Endothelial cell of umbilical vein (primary cell): ENCODE results near the gene SLC25A43. TPM values are rescaled to one million over a fixed set of nuclear protein-coding genes. Genes with fewer than 3 reads are reported as not detected.
"Not testable (repeated sequence)": the region's sequence is repeated elsewhere in the genome, so short reads cannot be mapped to it uniquely, and the experiment has no call there.

Source experiments
- BruUV-seq: library from RNA; stranded (reverse); fragments of 400-500 nt; replicated peaks from 2 replicates; lab custom pipeline; 2021; lab: Mats Ljungman, UMichigan
- CTCF ChIA-PET: fragments of 300-600, 350-600 bp; sonication (Branson Sonifier 250); formaldehyde crosslinking; loops from one replicate; lab custom pipeline; 2021; ENCODE audit warnings: antibody characterized with exemption, inconsistent platforms; lab: Charles Lee
- POLR2A ChIA-PET: fragments of 300-600, 350-600 bp; sonication (Branson Sonifier 250); formaldehyde crosslinking; loops from one replicate; lab custom pipeline; 2021; ENCODE audit warnings: antibody characterized with exemption, inconsistent platforms; lab: Charles Lee
- DNase-seq: peaks from one replicate; pipeline ENCODE4 v3.0.0-alpha.2; 2011; ENCODE audit warnings: low read depth, low spot score
- FAIRE-seq: peaks from 2 replicates; lab custom pipeline; 2011; peaks lifted over from hg19 to GRCh38; lab: Jason Lieb, UNC
- H2AFZ ChIP-seq: 2 replicates; pipeline ENCODE4 v1.6.0; 2012; ENCODE audit warnings: low read depth, low read length, control low read depth, inconsistent platforms
- H3K27ac ChIP-seq: 2 replicates; pipeline ENCODE4 v1.5.1; 2011; ENCODE audit warnings: low read depth, mild to moderate bottlenecking, control low read depth, low read length, moderate library complexity; ENCODE audit not compliant: insufficient read depth
- H3K27me3 ChIP-seq, 2 experiments: 2 replicates each; pipeline versions ENCODE4 v1.6.0 to v1.6.1; 2011; ENCODE audit warnings: low read length in 2 of 2, mixed read lengths in 1 of 2; ENCODE audit not compliant: control insufficient read depth in 2 of 2, insufficient read depth in 2 of 2
- H3K36me3 ChIP-seq, 2 experiments: 2 replicates in 1 of 2; 3 replicates in 1 of 2; pipeline ENCODE4 v1.5.1; 2011; ENCODE audit warnings: low read length in 2 of 2, mild to moderate bottlenecking in 1 of 2, moderate library complexity in 1 of 2; ENCODE audit not compliant: control insufficient read depth in 2 of 2, insufficient read depth in 2 of 2; ENCODE audit errors: extremely low read depth in 1 of 2
- H3K4me1 ChIP-seq: 3 replicates; pipeline ENCODE4 v1.5.1; 2011; ENCODE audit warnings: mild to moderate bottlenecking, low read length; ENCODE audit not compliant: control insufficient read depth, insufficient read depth; ENCODE audit errors: extremely low read depth
- H3K4me2 ChIP-seq: 2 replicates; pipeline ENCODE4 v1.6.1; 2011; ENCODE audit warnings: low read length, control low read depth, mixed read lengths; ENCODE audit not compliant: insufficient read depth
- H3K4me3 ChIP-seq, 3 experiments: fragments of 200-600 bp in 1 of 3; sonication (generic), shearing (Covaris generic) in 1 of 3; replicated peaks in 1 of 3; 2 replicates each; pipeline ENCODE4 v1.5.1; 2011 to 2016; ENCODE audit warnings: control low read depth in 3 of 3, low read length in 3 of 3, mild to moderate bottlenecking in 2 of 3, inconsistent platforms in 1 of 3, low read depth in 1 of 3, moderate library complexity in 1 of 3; ENCODE audit not compliant: insufficient read depth in 1 of 3
- H3K79me2 ChIP-seq: 2 replicates; pipeline ENCODE4 v1.6.0; 2012; ENCODE audit warnings: low read length, inconsistent platforms; ENCODE audit not compliant: control insufficient read depth, insufficient read depth
- H3K9ac ChIP-seq: replicated peaks from 2 replicates; pipeline ENCODE3; 2011; ENCODE audit warnings: low read length, control low read depth; ENCODE audit not compliant: insufficient read depth; ENCODE audit errors: extremely low read depth
- H3K9me1 ChIP-seq: replicated peaks from 3 replicates; pipeline ENCODE4 v1.6.0; 2011; ENCODE audit warnings: mild to moderate bottlenecking, low read length; ENCODE audit not compliant: control insufficient read depth, insufficient read depth; ENCODE audit errors: extremely low read depth
- H3K9me3 ChIP-seq: replicated peaks from 2 replicates; pipeline ENCODE4 v1.5.1; 2012; ENCODE audit warnings: low read length, inconsistent platforms; ENCODE audit not compliant: control insufficient read depth, insufficient read depth
- H4K20me1 ChIP-seq: replicated peaks from 2 replicates; pipeline ENCODE3; 2011; ENCODE audit warnings: mild to moderate bottlenecking, low read length; ENCODE audit not compliant: control insufficient read depth, insufficient read depth; ENCODE audit errors: extremely low read depth
- CTCF ChIP-seq, 2 donors: IDR thresholded peaks; 1 replicate in 1 of 2; 2 replicates in 1 of 2; pipeline ENCODE4 v1.5.1; 2011; ENCODE audit warnings: low read length in 2 of 2, mild to moderate bottlenecking in 2 of 2, moderate library complexity in 2 of 2, control low read depth in 1 of 2, inconsistent platforms in 1 of 2, low read depth in 1 of 2; ENCODE audit not compliant: insufficient read depth in 1 of 2; ENCODE audit errors: extremely low read depth in 1 of 2
- EZH2 ChIP-seq: IDR thresholded peaks from 2 replicates; pipeline ENCODE4 v1.6.1; 2012; ENCODE audit warnings: borderline replicate concordance, low read depth, mild to moderate bottlenecking, moderate library complexity, low read length, inconsistent platforms; ENCODE audit not compliant: severe bottlenecking
- FOS ChIP-seq: IDR thresholded peaks from 2 replicates; pipeline ENCODE4 v1.6.1; 2011; ENCODE audit warnings: mild to moderate bottlenecking, low read length, moderate library complexity, borderline replicate concordance; ENCODE audit not compliant: insufficient read depth
- GATA2 ChIP-seq: IDR thresholded peaks from 2 replicates; pipeline ENCODE4 v1.7.0; 2011; ENCODE audit warnings: low read depth, mild to moderate bottlenecking, moderate library complexity, mixed read lengths, low read length; ENCODE audit not compliant: insufficient read length, insufficient read depth
- JUN ChIP-seq: IDR thresholded peaks from 2 replicates; pipeline ENCODE4 v1.6.1; 2011; ENCODE audit warnings: borderline replicate concordance, low read depth; ENCODE audit not compliant: insufficient read length, insufficient read depth
- MYC ChIP-seq: IDR thresholded peaks from one replicate; pipeline ENCODE4 v1.6.1; 2011; ENCODE audit warnings: mild to moderate bottlenecking, low read depth, low read length
- POLR2A ChIP-seq: IDR thresholded peaks from 2 replicates; pipeline ENCODE4 v1.6.1; 2012; ENCODE audit warnings: low read depth, mild to moderate bottlenecking, control low read depth, low read length
- POLR2AphosphoS5 ChIP-seq: IDR thresholded peaks from 2 replicates; pipeline ENCODE4 v1.6.1; 2012; ENCODE audit warnings: low read depth, mild to moderate bottlenecking, control low read depth, low read length, moderate library complexity; ENCODE audit not compliant: insufficient read depth
- dilution Hi-C: fragments of 300-500 bp; cut with MboI; formaldehyde crosslinking; loops from one replicate; pipeline ENCODE4 v1.15.0; 2019; ENCODE audit warnings: low sequenced_read_pairs; ENCODE audit not compliant: extremely low pct_ligation_motif_present
- intact Hi-C: fragments of 100-400 bp; cut with micrococcal nuclease; formaldehyde crosslinking; loops from one replicate; pipeline ENCODE4 v1.10.0; 2022
- polyA plus RNA-seq, 4 experiments: library from polyadenylated mRNA; depleted of rRNA in 3 of 4; stranded (reverse) in 3 of 4; unstranded in 1 of 4; fragments of >200 nt; gene quantifications; 2 replicates each; pipeline versions ENCODE4 v1.2.1 to v1.2.3, GENCODE V29; 2011 to 2012; ENCODE audit warnings: missing spikeins in 1 of 4
- total RNA-seq: library from RNA; stranded (reverse); gene quantifications from 2 replicates; pipeline ENCODE4 v1.2.3, GENCODE V29; 2021
- TF ChIP-seq, protein P1 (sequence below): IDR thresholded peaks from 2 replicates; pipeline ENCODE4 v1.6.1; 2011; ENCODE audit not compliant: insufficient read depth, insufficient read length

SLC25A43 gene
- total and polyA plus RNA-seq, 2 donors (not counting 3 experiments of a cell fraction or from before 2014, with no cell fraction given), result 7.2 to 11.5 TPM

DNA sequence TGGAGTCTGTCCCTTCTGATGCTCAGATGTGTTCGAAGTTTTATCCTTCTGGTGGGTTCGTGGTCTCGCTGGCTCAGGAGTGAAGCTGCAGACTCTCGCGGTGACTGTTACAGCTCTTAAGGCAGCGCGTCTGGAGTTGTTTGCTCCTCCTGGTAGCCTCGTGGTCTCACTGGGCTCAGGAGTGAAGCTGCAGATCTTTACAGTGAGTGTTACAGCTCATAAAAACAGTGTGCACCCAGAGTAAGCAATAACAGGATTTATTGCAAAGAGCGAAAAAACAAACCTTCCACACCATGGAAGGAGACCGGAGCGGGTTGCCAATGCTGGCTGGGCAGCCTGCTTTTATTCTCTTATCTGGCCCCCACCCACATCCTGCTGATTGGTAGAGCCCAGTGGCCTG, 87.6 kb downstream of the SLC25A43 start:
- Histone ChIP-seq H2AFZ (no peak overlapping the region), H3K36me3 (no peaks in the 10 kb centered on the region), H3K9ac (no peak overlapping the region), H4K20me1 (no peaks in the 10 kb centered on the region), H3K27me3 (no peaks in the 10 kb centered on the region), H3K9me1 (no peaks in the 10 kb centered on the region), H3K9me3 (no peaks in the 10 kb centered on the region), H3K4me1 (no peaks in the 10 kb centered on the region), H3K4me3 (no peak overlapping the region), H3K4me2 (no peak overlapping the region), H3K79me2 (no peaks in the 10 kb centered on the region), H3K27ac (no peak overlapping the region)
- dilution Hi-C loops (no loop called here), intact Hi-C loops (no loop called here)
- CTCF ChIA-PET, result interaction anchor here (1.1 to 12.6 kb wide), 3 partner anchors 9 to 25 kb away, joined by 3 to 217 read pairs (median 9); no protein-coding TSS in a partner anchor
- POLR2A ChIA-PET, result no interaction called here
- DNase-seq (no peak), FAIRE-seq (no peak)
- TF ChIP-seq CTCF (IDR thresholded peaks at IDR 0.05; ENCODE audit: extremely low read depth in 1 of 2, insufficient read depth in 1 of 2, low read depth in 1 of 2, low read length in 2 of 2) (no peak), EZH2 (no peak), FOS (no peak), POLR2A (no peak), MYC (no peak), JUN (no peak), GATA2 (no peak), POLR2AphosphoS5 (no peak)
- TF ChIP-seq, protein P1, sequence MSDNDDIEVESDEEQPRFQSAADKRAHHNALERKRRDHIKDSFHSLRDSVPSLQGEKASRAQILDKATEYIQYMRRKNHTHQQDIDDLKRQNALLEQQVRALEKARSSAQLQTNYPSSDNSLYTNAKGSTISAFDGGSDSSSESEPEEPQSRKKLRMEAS, result no peak
- no TSS peak for BruUV-seq

- dilution Hi-C loops, H3K79me2 ChIP-seq, H3K36me3 ChIP-seq, H3K9me1 ChIP-seq, H4K20me1 ChIP-seq, DNase-seq, H3K4me2 ChIP-seq, H3K9me3 ChIP-seq, POLR2A ChIA-PET, H3K4me1 ChIP-seq, BruUV-seq, H3K27me3 ChIP-seq, H3K27ac ChIP-seq, H3K4me3 ChIP-seq, H3K9ac ChIP-seq, FAIRE-seq, H2AFZ ChIP-seq: not testable (repeated sequence)
- intact Hi-C loops, result loop anchor here (1.0 kb wide), 1 partner anchor 25 kb away; no protein-coding TSS in a partner anchor
- CTCF ChIA-PET, result interaction anchor here (2.6 to 12.6 kb wide), 2 partner anchors 10 to 24 kb away, joined by 9 to 217 read pairs; no protein-coding TSS in a partner anchor
Observed at GRCh38 chrX:119487766-119488165, 88.6 kb downstream of the SLC25A43 start.
